Measurements from ENCODE around the gene ABL2. TPM values are rescaled to one million over a fixed set of nuclear protein-coding genes. Genes with fewer than 3 reads are reported as not detected.

Gene ABL2
- total RNA-seq, 1 experiment from 2014 or later, result 18.3 TPM

DNA sequence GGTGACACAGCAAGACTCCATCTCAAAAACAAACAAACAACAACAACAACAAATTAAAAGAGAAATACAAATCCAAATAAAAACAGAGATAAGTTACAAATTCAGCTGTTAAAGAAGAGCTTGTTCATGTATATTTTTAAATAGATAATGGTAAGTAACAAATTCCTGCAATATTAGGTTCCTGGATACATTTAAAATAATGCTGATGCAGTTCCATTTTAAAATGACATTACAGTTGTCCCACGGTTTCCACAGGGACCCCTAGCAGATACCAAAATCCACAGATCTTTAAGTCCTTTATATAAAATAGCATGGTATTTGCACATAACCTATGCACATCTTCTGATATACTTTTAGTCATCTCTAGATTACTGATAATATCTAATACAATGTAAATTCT is 61.5 kb downstream of the ABL2 start:
- TF ChIP-seq, protein P1, sequence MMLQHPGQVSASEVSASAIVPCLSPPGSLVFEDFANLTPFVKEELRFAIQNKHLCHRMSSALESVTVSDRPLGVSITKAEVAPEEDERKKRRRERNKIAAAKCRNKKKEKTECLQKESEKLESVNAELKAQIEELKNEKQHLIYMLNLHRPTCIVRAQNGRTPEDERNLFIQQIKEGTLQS (CRISPR knock-in tag; conservative IDR thresholded peaks at IDR 0.05), result no peak
- TF ChIP-seq NFE2L1 (CRISPR knock-in tag; IDR thresholded peaks at IDR 0.05) (no peak), GTF2I (CRISPR knock-in tag; conservative IDR thresholded peaks at IDR 0.05) (no peak), SMAD4 (CRISPR knock-in tag; IDR thresholded peaks at IDR 0.05) (no peak), GABPB1 (CRISPR knock-in tag; IDR thresholded peaks at IDR 0.05) (no peak), MXD4 (CRISPR knock-in tag; IDR thresholded peaks at IDR 0.05; ENCODE audit: borderline replicate concordance) (no peak), ZNF138 (CRISPR knock-in tag; conservative IDR thresholded peaks at IDR 0.05) (no peak), ESRRA (CRISPR knock-in tag; IDR thresholded peaks at IDR 0.05; ENCODE audit: borderline replicate concordance) (no peak), KAT7 (CRISPR knock-in tag; IDR thresholded peaks at IDR 0.05; ENCODE audit: borderline replicate concordance) (no peak), JUN (CRISPR knock-in tag; IDR thresholded peaks at IDR 0.05) (no peak), NFATC4 (CRISPR knock-in tag; IDR thresholded peaks at IDR 0.05) (no peak), TP53 (CRISPR knock-in tag; IDR thresholded peaks at IDR 0.05) (no peak), ZNF396 (CRISPR knock-in tag; IDR thresholded peaks at IDR 0.05; ENCODE audit: borderline replicate concordance) (no peak), ELF4 (CRISPR knock-in tag; IDR thresholded peaks at IDR 0.05; ENCODE audit: low read depth) (no peak)
- TF ChIP-seq, protein P2, sequence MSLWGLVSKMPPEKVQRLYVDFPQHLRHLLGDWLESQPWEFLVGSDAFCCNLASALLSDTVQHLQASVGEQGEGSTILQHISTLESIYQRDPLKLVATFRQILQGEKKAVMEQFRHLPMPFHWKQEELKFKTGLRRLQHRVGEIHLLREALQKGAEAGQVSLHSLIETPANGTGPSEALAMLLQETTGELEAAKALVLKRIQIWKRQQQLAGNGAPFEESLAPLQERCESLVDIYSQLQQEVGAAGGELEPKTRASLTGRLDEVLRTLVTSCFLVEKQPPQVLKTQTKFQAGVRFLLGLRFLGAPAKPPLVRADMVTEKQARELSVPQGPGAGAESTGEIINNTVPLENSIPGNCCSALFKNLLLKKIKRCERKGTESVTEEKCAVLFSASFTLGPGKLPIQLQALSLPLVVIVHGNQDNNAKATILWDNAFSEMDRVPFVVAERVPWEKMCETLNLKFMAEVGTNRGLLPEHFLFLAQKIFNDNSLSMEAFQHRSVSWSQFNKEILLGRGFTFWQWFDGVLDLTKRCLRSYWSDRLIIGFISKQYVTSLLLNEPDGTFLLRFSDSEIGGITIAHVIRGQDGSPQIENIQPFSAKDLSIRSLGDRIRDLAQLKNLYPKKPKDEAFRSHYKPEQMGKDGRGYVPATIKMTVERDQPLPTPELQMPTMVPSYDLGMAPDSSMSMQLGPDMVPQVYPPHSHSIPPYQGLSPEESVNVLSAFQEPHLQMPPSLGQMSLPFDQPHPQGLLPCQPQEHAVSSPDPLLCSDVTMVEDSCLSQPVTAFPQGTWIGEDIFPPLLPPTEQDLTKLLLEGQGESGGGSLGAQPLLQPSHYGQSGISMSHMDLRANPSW (CRISPR knock-in tag; conservative IDR thresholded peaks at IDR 0.05; ENCODE audit: low read depth), result no peak
- TF ChIP-seq, protein P3, sequence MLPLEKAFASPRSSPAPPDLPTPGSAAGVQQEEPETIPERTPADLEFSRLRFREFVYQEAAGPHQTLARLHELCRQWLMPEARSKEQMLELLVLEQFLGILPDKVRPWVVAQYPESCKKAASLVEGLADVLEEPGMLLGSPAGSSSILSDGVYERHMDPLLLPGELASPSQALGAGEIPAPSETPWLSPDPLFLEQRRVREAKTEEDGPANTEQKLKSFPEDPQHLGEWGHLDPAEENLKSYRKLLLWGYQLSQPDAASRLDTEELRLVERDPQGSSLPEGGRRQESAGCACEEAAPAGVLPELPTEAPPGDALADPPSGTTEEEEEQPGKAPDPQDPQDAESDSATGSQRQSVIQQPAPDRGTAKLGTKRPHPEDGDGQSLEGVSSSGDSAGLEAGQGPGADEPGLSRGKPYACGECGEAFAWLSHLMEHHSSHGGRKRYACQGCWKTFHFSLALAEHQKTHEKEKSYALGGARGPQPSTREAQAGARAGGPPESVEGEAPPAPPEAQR (CRISPR knock-in tag; IDR thresholded peaks at IDR 0.05), result no peak
- TF ChIP-seq, protein P4, sequence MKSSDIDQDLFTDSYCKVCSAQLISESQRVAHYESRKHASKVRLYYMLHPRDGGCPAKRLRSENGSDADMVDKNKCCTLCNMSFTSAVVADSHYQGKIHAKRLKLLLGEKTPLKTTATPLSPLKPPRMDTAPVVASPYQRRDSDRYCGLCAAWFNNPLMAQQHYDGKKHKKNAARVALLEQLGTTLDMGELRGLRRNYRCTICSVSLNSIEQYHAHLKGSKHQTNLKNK (CRISPR knock-in tag; IDR thresholded peaks at IDR 0.05), result no peak
- TF ChIP-seq, protein P5, sequence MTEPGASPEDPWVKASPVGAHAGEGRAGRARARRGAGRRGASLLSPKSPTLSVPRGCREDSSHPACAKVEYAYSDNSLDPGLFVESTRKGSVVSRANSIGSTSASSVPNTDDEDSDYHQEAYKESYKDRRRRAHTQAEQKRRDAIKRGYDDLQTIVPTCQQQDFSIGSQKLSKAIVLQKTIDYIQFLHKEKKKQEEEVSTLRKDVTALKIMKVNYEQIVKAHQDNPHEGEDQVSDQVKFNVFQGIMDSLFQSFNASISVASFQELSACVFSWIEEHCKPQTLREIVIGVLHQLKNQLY (CRISPR knock-in tag; IDR thresholded peaks at IDR 0.05), result no peak
- Mint-ChIP-seq H3K36me3 (no peaks in the 10 kb centered on the region), H3K9me3 (no peaks in the 10 kb centered on the region), H3K4me1 (peaks cover 30% of the 10 kb centered on the region), H3K27me3 (ENCODE audit: low read depth) (no peaks in the 10 kb centered on the region; the same call in 1 of the 2 replicates), H3K4me3 (no peak overlapping the region), H3K27ac (peak overlapping the region; percentile 33; the same call in 1 of the 2 replicates)
- ChIA-PET CTCF (no interaction called here), POLR2A (no interaction called here)
- ATAC-seq (no peak), DNase-seq (ENCODE audit: low spot score) (no peak)

DNA sequence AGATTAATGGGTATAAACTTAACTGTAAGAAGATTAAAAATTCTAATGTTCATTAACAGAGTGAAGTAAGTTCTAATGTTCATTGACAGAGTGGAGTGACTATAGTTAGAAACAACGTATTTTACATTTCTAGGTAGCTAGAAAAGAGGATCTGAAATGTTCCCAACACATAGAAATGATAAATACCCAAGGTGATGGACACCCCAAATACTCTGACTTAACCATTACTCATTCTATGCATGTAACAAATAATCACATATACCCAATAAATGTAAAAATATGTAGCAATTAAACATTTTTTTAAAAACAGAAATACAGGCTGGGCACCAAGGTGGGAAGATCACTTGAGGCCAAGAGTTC is 62.1 kb downstream of the ABL2 start:
- POLR2A ChIA-PET, result no interaction called here
- Mint-ChIP-seq H3K27me3 (ENCODE audit: low read depth) (no peaks in the 10 kb centered on the region; the same call in 1 of the 2 replicates), H3K4me1 (peaks cover 34% of the 10 kb centered on the region), H3K9me3 (no peaks in the 10 kb centered on the region), H3K36me3 (no peaks in the 10 kb centered on the region), H3K4me3 (no peak overlapping the region), H3K27ac (no peak overlapping the region)
- CTCF ChIA-PET, result no interaction called here
- DNase-seq (ENCODE audit: low spot score) (no peak), ATAC-seq (no peak)
- TF ChIP-seq RELA (CRISPR knock-in tag; IDR thresholded peaks at IDR 0.05; ENCODE audit: borderline replicate concordance) (no peak), FOXP1 (CRISPR knock-in tag; IDR thresholded peaks at IDR 0.05; ENCODE audit: borderline replicate concordance) (no peak), OVOL2 (CRISPR knock-in tag; IDR thresholded peaks at IDR 0.05; ENCODE audit: borderline replicate concordance) (no peak), TP53 (CRISPR knock-in tag; IDR thresholded peaks at IDR 0.05) (no peak), ATF1 (CRISPR knock-in tag; IDR thresholded peaks at IDR 0.05) (no peak), MYBL2 (CRISPR knock-in tag; IDR thresholded peaks at IDR 0.05) (no peak), CREB1 (CRISPR knock-in tag; IDR thresholded peaks at IDR 0.05) (no peak), ZNF671 (CRISPR knock-in tag; IDR thresholded peaks at IDR 0.05) (no peak), ZNF138 (CRISPR knock-in tag; conservative IDR thresholded peaks at IDR 0.05) (no peak), NFYB (CRISPR knock-in tag; conservative IDR thresholded peaks at IDR 0.05; ENCODE audit: low read depth) (no peak), ZNF416 (CRISPR knock-in tag; IDR thresholded peaks at IDR 0.05) (no peak), GABPB1 (CRISPR knock-in tag; IDR thresholded peaks at IDR 0.05) (no peak), ETV6 (CRISPR knock-in tag; IDR thresholded peaks at IDR 0.05) (no peak)
- TF ChIP-seq, protein P6, sequence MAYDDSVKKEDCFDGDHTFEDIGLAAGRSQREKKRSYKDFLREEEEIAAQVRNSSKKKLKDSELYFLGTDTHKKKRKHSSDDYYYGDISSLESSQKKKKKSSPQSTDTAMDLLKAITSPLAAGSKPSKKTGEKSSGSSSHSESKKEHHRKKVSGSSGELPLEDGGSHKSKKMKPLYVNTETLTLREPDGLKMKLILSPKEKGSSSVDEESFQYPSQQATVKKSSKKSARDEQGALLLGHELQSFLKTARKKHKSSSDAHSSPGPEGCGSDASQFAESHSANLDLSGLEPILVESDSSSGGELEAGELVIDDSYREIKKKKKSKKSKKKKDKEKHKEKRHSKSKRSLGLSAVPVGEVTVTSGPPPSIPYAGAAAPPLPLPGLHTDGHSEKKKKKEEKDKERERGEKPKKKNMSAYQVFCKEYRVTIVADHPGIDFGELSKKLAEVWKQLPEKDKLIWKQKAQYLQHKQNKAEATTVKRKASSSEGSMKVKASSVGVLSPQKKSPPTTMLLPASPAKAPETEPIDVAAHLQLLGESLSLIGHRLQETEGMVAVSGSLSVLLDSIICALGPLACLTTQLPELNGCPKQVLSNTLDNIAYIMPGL (CRISPR knock-in tag; IDR thresholded peaks at IDR 0.05), result no peak
- TF ChIP-seq, protein P7, sequence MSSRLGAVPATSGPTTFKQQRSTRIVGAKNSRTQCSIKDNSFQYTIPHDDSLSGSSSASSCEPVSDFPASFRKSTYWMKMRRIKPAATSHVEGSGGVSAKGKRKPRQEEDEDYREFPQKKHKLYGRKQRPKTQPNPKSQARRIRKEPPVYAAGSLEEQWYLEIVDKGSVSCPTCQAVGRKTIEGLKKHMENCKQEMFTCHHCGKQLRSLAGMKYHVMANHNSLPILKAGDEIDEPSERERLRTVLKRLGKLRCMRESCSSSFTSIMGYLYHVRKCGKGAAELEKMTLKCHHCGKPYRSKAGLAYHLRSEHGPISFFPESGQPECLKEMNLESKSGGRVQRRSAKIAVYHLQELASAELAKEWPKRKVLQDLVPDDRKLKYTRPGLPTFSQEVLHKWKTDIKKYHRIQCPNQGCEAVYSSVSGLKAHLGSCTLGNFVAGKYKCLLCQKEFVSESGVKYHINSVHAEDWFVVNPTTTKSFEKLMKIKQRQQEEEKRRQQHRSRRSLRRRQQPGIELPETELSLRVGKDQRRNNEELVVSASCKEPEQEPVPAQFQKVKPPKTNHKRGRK (CRISPR knock-in tag; IDR thresholded peaks at IDR 0.05; ENCODE audit: borderline replicate concordance), result no peak

All from WTC11 (cell line).